ENCODE data around the gene FAM3D.

DNA sequence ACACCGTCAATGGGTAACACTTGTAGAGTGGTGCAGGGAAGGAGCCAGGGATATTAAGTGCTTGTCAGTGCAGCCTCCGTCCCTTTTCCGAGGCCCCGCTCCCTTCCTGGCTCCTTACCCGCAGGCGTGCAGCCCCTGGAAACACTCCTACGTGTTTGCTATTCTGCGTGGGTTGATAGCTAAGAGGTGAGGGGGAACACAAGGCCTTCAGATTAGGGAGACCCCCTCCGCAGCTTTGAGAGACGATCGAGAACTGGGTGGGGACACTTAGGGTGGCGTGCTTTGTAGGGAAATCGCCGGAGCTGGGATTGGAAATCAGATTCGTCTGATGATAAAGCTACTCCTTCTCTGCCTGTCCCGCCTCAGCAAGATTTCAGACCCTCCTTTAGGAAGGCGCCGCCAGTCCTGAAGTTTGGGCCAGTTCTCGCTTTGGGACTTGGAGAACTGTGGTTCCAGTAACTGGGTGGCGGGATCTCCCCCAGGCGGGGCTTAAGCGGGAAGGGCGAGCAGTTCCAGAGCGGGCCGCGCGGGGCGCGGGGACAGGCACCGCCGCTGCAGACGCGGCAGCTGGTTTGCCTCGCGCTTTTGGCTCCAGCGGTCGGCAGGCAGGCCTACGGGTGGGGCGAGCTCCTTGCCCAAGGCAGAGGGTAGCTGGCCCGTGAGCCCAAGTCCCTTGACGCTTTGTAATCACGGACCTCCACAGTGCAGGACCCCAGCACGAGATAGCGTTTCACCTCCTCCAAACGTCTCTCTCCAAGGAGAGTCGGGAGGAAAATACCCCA is 81.4 kb downstream of the FAM3D start:
- TF ChIP-seq CTCF (IDR thresholded peaks at IDR 0.05) = peak; percentile 80
- TF ChIP-seq POLR2AphosphoS5 (IDR thresholded peaks at IDR 0.05; ENCODE audit: low read depth, low read length) = no peak

Data from Panc1 (cell line).